ENCODE measurements around the gene KLK10. TPM values are rescaled to one million over a fixed set of nuclear protein-coding genes. Genes with fewer than 3 reads are reported as not detected.

Gene KLK10
- total and polyA plus RNA-seq, 2 experiments from 2014 or later = 0.66 TPM; not detected in 1

DNA sequence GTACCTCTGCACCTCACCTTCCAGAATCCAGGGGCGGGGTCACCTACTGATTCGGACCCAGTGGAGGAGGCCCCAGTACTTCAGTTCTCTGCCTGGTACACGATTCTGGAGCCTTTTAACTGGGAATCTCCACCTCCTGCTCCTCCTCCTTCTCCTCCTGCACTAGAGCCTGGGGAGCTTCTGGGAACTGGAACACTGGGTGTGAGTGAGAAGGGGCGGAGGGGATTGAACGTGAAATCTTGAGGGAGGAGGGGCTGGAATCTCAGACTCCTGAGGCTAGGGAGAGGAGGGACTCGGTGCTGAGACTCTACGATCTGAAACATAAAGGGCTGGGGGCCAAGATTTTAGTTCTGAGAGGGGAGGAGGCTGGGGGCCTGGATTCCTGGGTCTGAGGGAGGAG is 18.0 kb downstream of the KLK10 start, which contains the start of gene KLK8:
Gene KLK8, minus strand, starts transcription at position 90 of the 400 bp plus-strand sequence. CDS start 437 bp downstream, outside the sequence.
- DNase-seq (ENCODE audit: low read depth in 1 of 2, low spot score in 1 of 2) = no peak
- no peak within 1 kb of the TSS for H3K27ac ChIP-seq
- no peak for TF ChIP-seq CTCF (IDR thresholded peaks at IDR 0.05; ENCODE audit: low read depth, low read length)
- H3K27me3 ChIP-seq = peaks cover 5% of the 10 kb centered on the region
- H3K4me3 ChIP-seq = no peak within 1 kb of the TSS
- H3K36me3 ChIP-seq = no peaks in the 10 kb centered on the region
- H3K9me3 ChIP-seq (ENCODE audit: low read depth) = no peaks in the 10 kb centered on the region
- no peaks in the 10 kb centered on the region for H3K4me1 ChIP-seq (ENCODE audit: low read depth)

GRCh38 chr19:51000981-51001380 is 18.5 kb downstream of the KLK10 start:
- no peaks in the 10 kb centered on the region for H3K36me3 ChIP-seq
- no peak for DNase-seq (ENCODE audit: low read depth in 1 of 2, low spot score in 1 of 2)
- no peak overlapping the region for H3K4me3 ChIP-seq

DNA sequence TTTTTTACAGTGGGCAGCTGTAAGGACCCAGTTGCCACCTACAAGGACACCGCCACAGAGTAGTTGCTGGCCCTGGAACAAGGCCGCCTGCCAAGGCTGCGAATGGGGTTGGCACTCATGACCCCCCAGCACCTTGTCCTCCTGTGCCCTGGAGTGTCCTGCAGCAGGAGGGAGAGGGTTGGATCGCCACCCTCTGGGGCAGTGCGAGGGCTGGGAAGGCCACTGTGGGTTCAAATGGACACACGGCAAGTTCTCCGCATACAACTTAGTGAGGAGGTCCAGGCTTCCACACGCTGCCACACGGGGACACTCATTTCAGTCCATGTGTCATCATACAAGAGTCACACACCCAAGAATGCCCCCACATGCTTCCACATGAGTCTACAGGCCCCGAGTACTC is 19.1 kb downstream of the KLK10 start:
- no peaks in the 10 kb centered on the region for H3K9me3 ChIP-seq (ENCODE audit: low read depth)
- no peaks in the 10 kb centered on the region for H3K36me3 ChIP-seq
- no peak for DNase-seq (ENCODE audit: low read depth in 1 of 2, low spot score in 1 of 2)
- H3K4me3 ChIP-seq = no peak overlapping the region
- H3K27ac ChIP-seq = no peak overlapping the region
- TF ChIP-seq CTCF (IDR thresholded peaks at IDR 0.05; ENCODE audit: low read depth, low read length) = no peak
- H3K27me3 ChIP-seq = no peaks in the 10 kb centered on the region
- H3K4me1 ChIP-seq (ENCODE audit: low read depth) = no peaks in the 10 kb centered on the region

More at GRCh38 chr19:51000981-51001380, 18.5 kb downstream of the KLK10 start:
- no peak for TF ChIP-seq CTCF (IDR thresholded peaks at IDR 0.05; ENCODE audit: low read depth, low read length)
- Histone ChIP-seq H3K4me1 (ENCODE audit: low read depth) (no peaks in the 10 kb centered on the region), H3K9me3 (ENCODE audit: low read depth) (no peaks in the 10 kb centered on the region), H3K27ac (no peak overlapping the region), H3K27me3 (no peaks in the 10 kb centered on the region)

DNA sequence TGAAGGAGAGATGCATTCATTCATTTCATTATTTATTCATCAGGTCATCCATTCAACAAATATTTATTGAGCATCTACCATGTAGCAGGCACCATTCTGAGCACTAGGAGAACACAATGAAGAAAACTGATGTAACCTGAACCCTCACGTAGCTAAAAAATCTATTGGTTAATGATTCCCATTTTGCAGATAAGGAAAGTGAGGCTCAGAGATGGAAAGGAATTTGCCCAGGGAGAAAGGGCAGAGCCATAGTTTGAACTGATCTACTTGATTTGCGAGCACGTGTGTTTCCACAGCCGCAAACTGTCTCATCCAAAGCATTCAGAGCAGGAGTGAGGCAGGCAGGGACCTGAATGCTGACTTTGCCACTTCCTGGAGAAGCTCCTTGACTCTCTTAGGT is 20.8 kb downstream of the KLK10 start:
- DNase-seq (ENCODE audit: low read depth in 1 of 2, low spot score in 1 of 2) = no peak

GRCh38 chr19:50998061-50998460 is 21.4 kb downstream of the KLK10 start:
- DNase-seq (ENCODE audit: low read depth in 1 of 2, low spot score in 1 of 2) = no peak
- TF ChIP-seq CTCF (IDR thresholded peaks at IDR 0.05; ENCODE audit: low read depth, low read length) = no peak

More for the DNA sequence above, 20.8 kb downstream of the KLK10 start:
- no peak for TF ChIP-seq CTCF (IDR thresholded peaks at IDR 0.05; ENCODE audit: low read depth, low read length)
- Histone ChIP-seq H3K4me1 (ENCODE audit: low read depth) (no peaks in the 10 kb centered on the region), H3K27me3 (no peaks in the 10 kb centered on the region), H3K36me3 (no peaks in the 10 kb centered on the region), H3K9me3 (ENCODE audit: low read depth) (no peaks in the 10 kb centered on the region), H3K27ac (no peak overlapping the region), H3K4me3 (no peak overlapping the region)

DNA sequence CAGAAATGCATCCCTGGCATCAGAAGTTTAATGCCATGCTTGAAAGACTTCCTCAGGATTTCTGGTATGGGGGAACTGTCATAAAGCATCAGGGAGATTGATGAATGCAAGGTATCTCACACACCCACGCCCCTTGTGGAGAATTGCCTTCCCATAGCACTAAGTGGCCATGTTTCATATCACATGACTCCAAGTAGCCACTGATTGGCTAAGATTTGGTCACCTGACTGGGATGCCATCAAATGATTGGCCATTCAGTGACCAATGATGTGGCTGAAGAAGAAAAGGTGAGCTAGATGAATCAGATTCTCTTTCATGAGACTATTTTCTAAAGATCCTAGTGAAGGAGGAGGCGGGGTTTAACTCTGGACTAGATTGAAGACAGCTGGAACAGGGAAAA is 25.4 kb downstream of the KLK10 start:
- no peaks in the 10 kb centered on the region for H3K4me1 ChIP-seq (ENCODE audit: low read depth)
- no peak for TF ChIP-seq CTCF (IDR thresholded peaks at IDR 0.05; ENCODE audit: low read depth, low read length)
- H3K4me3 ChIP-seq = no peak overlapping the region
- no peaks in the 10 kb centered on the region for H3K27me3 ChIP-seq
- H3K36me3 ChIP-seq = no peaks in the 10 kb centered on the region
- no peak for DNase-seq (ENCODE audit: low read depth in 1 of 2, low spot score in 1 of 2)
- no peaks in the 10 kb centered on the region for H3K9me3 ChIP-seq (ENCODE audit: low read depth)
- no peak overlapping the region for H3K27ac ChIP-seq

More at GRCh38 chr19:50998061-50998460, 21.4 kb downstream of the KLK10 start:
- Histone ChIP-seq H3K4me1 (ENCODE audit: low read depth) (no peaks in the 10 kb centered on the region), H3K27me3 (no peaks in the 10 kb centered on the region), H3K4me3 (no peak overlapping the region), H3K9me3 (ENCODE audit: low read depth) (no peaks in the 10 kb centered on the region), H3K27ac (no peak overlapping the region), H3K36me3 (no peaks in the 10 kb centered on the region)

All from cardiac muscle cell (in vitro differentiated cells and primary cell).